Ovary (tissue), 3 donors: ENCODE measurements around the gene MAB21L1.

Source experiments
- CTCF ChIP-seq, 3 donors: fragments of 450-650 bp in 2 of 3; fragments of 200-600 bp in 1 of 3; IDR thresholded peaks; one replicate each; pipeline versions ENCODE4 v1.5.1 to v1.8.0; 2016 to 2022; ENCODE audit warnings: antibody characterized with exemption in 3 of 3, mild to moderate bottlenecking in 1 of 3
- EP300 ChIP-seq: sonication (generic); formaldehyde crosslinking; IDR thresholded peaks from one replicate; pipeline ENCODE4 v1.6.1; 2017; ENCODE audit warnings: antibody characterized with exemption
- POLR2A ChIP-seq: fragments of 450-650 bp; IDR thresholded peaks from one replicate; pipeline ENCODE4 v1.6.1; 2017; ENCODE audit warnings: antibody characterized with exemption, mild to moderate bottlenecking, moderate library complexity
- donor health status: DM: no; HTN: no; CAD: no.

DNA sequence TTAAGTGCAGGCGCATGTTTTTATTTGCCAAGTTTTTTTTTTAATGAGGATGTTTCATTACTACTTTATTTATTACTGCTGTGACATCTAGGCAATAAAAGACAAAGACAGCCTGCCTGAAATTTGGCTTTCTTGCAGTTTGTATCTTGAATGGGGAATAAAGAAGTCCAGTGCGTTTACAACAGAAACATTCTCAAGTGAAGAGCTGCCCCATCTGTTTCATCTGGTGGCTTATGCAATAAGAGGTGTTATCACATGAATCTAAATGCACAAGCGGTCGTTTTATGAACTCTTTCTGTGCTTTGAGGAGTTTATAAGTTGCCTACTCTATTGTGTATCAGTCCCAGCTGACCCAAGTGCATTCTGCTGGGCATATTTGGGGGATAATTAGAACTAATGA lies 12.6 kb upstream of the MAB21L1 start:
- no peak for TF ChIP-seq POLR2A
- no peak for TF ChIP-seq CTCF (IDR thresholded peaks at IDR 0.05)
- TF ChIP-seq EP300: no peak
